Neural cell (in vitro differentiated cells): ENCODE measurements around the gene DMBT1. TPM values are rescaled to one million over a fixed set of nuclear protein-coding genes. Genes with fewer than 3 reads are reported as not detected.

Experiments
- H2AFZ ChIP-seq: fragments of 200-600, 300-800 bp; sonication (generic), shearing (Covaris generic); 2 replicates; pipeline ENCODE4 v1.6.0; 2014; ENCODE audit warnings: low read depth, mild to moderate bottlenecking, antibody characterized with exemption, low read length, moderate library complexity
- H3F3A ChIP-seq: fragments of 200-600 bp; shearing (Covaris generic); 2 replicates; pipeline ENCODE4 v1.6.1; 2016; ENCODE audit warnings: mild to moderate bottlenecking, moderate library complexity, mixed read lengths, antibody characterized with exemption, low read length; ENCODE audit not compliant: insufficient read depth, poor library complexity, severe bottlenecking
- H3K27ac ChIP-seq: fragments of 200-600, 300-800 bp; sonication (generic), shearing (Covaris generic); 2 replicates; pipeline ENCODE4 v1.5.1; 2014; ENCODE audit warnings: mild to moderate bottlenecking, low read length, moderate library complexity
- H3K27me3 ChIP-seq: fragments of 300-800, 200-600 bp; sonication (generic), shearing (Covaris generic); 2 replicates; pipeline ENCODE4 v1.6.0; 2014; ENCODE audit warnings: mild to moderate bottlenecking, low read depth, low read length, moderate library complexity; ENCODE audit not compliant: insufficient read depth
- H3K36me3 ChIP-seq: fragments of 300-800, 200-600 bp; sonication (generic), shearing (Covaris generic); 2 replicates; pipeline ENCODE4 v1.5.1; 2014; ENCODE audit warnings: mild to moderate bottlenecking, antibody characterized with exemption, low read length, moderate library complexity; ENCODE audit not compliant: insufficient read depth
- H3K4me2 ChIP-seq: fragments of 300-800, 200-600 bp; sonication (generic), shearing (Covaris generic); 2 replicates; pipeline ENCODE4 v1.6.0; 2014; ENCODE audit warnings: mild to moderate bottlenecking, low read length
- H3K4me3 ChIP-seq: fragments of 300-800, 200-600 bp; sonication (generic), shearing (Covaris generic); 2 replicates; pipeline ENCODE4 v1.5.1; 2014; ENCODE audit warnings: mild to moderate bottlenecking, low read length, moderate library complexity
- H3K79me2 ChIP-seq: fragments of 200-600 bp; shearing (Covaris generic); replicated peaks from 2 replicates; pipeline ENCODE4 v1.6.0; 2014; ENCODE audit warnings: mild to moderate bottlenecking, low read length, moderate library complexity; ENCODE audit not compliant: insufficient read depth
- H3K9ac ChIP-seq: fragments of 300-800, 200-600 bp; sonication (generic), shearing (Covaris generic); 2 replicates; pipeline ENCODE4 v1.6.1; 2016; ENCODE audit warnings: mild to moderate bottlenecking, low read length, mixed read lengths
- H3K9me2 ChIP-seq: fragments of 200-600 bp; shearing (Covaris generic); 2 replicates; pipeline ENCODE4 v1.6.1; 2016; ENCODE audit warnings: mild to moderate bottlenecking, low read length, mixed read lengths; ENCODE audit not compliant: insufficient read depth
- H3K9me3 ChIP-seq: fragments of 200-600, 300-800 bp; sonication (generic), shearing (Covaris generic); 2 replicates; pipeline ENCODE4 v1.6.1; 2016; ENCODE audit warnings: mild to moderate bottlenecking, mixed run types, low read length, moderate library complexity, mixed read lengths
- H4K20me1 ChIP-seq: fragments of 200-600 bp; shearing (Covaris generic); 2 replicates; pipeline ENCODE4 v1.6.1; 2016; ENCODE audit warnings: mild to moderate bottlenecking, mixed run types; ENCODE audit not compliant: insufficient read depth
- CTCF ChIP-seq: fragments of 450-650 bp; IDR thresholded peaks from 2 replicates; pipeline ENCODE4 v1.5.1; 2014; ENCODE audit warnings: antibody characterized with exemption, mild to moderate bottlenecking, moderate library complexity; ENCODE audit not compliant: poor library complexity, severe bottlenecking
- EP300 ChIP-seq: fragments of 450-650 bp; conservative IDR thresholded peaks from 2 replicates; pipeline ENCODE4 v1.6.1; 2014; ENCODE audit warnings: antibody characterized with exemption, mild to moderate bottlenecking, moderate library complexity; ENCODE audit not compliant: poor library complexity, severe bottlenecking
- EZH2 ChIP-seq: fragments of 200-600, 300-800 bp; shearing (Covaris generic), sonication (generic); IDR thresholded peaks from 2 replicates; pipeline ENCODE4 v1.6.1; 2014; ENCODE audit warnings: antibody characterized with exemption, low read length, borderline replicate concordance, mild to moderate bottlenecking; ENCODE audit not compliant: insufficient read depth, poor library complexity, severe bottlenecking
- MXI1 ChIP-seq: fragments of 450-650 bp; conservative IDR thresholded peaks from 2 replicates; pipeline ENCODE4 v1.6.1; 2014; ENCODE audit warnings: antibody characterized with exemption, mild to moderate bottlenecking; ENCODE audit not compliant: poor library complexity, severe bottlenecking
- POLR2AphosphoS5 ChIP-seq: IDR thresholded peaks from 2 replicates; pipeline ENCODE4 v1.6.1; 2012
- RAD21 ChIP-seq: fragments of 450-650 bp; conservative IDR thresholded peaks from 2 replicates; pipeline ENCODE4 v1.6.1; 2014; ENCODE audit warnings: antibody characterized with exemption, mild to moderate bottlenecking, moderate library complexity
- REST ChIP-seq: IDR thresholded peaks from 2 replicates; pipeline ENCODE4 v1.6.1; 2012; ENCODE audit warnings: borderline replicate concordance
- SMC3 ChIP-seq: fragments of 450-650 bp; conservative IDR thresholded peaks from 2 replicates; pipeline ENCODE4 v1.6.1; 2014; ENCODE audit warnings: antibody characterized with exemption, mild to moderate bottlenecking, moderate library complexity; ENCODE audit not compliant: poor library complexity
- TAF1 ChIP-seq: IDR thresholded peaks from 2 replicates; pipeline ENCODE4 v1.6.1; 2012; ENCODE audit warnings: low read depth
- polyA plus RNA-seq: library from polyadenylated mRNA; depleted of rRNA; stranded (reverse); fragments of >200 nt; gene quantifications from 2 replicates; pipeline ENCODE4 v1.2.3, GENCODE V29; 2014

The DMBT1 gene
- polyA plus RNA-seq, 1 donor from 2014 or later: not detected

GRCh38 chr10:122649903-122650302 is 89.3 kb downstream of the DMBT1 start:
- no peaks in the 10 kb centered on the region for H3K36me3 ChIP-seq
- no peaks in the 10 kb centered on the region for H3F3A ChIP-seq
- no peaks in the 10 kb centered on the region for H3K9me3 ChIP-seq
- H4K20me1 ChIP-seq: no peaks in the 10 kb centered on the region
- H3K4me3 ChIP-seq: no peak overlapping the region
- TF ChIP-seq EZH2 (no peak), CTCF (no peak), SMC3 (no peak), EP300 (no peak), MXI1 (no peak), POLR2AphosphoS5 (no peak), TAF1 (no peak), REST (no peak), RAD21 (no peak)
- no peak overlapping the region for H3K4me2 ChIP-seq
- H3K27ac ChIP-seq: no peak overlapping the region
- H2AFZ ChIP-seq: no peak overlapping the region
- no peaks in the 10 kb centered on the region for H3K79me2 ChIP-seq
- H3K9me2 ChIP-seq: no peaks in the 10 kb centered on the region
- H3K9ac ChIP-seq: no peak overlapping the region
- no peaks in the 10 kb centered on the region for H3K27me3 ChIP-seq

GRCh38 chr10:122650331-122650730 is 89.8 kb downstream of the DMBT1 start:
- no peak overlapping the region for H3K4me3 ChIP-seq
- H3K79me2 ChIP-seq: no peaks in the 10 kb centered on the region
- no peaks in the 10 kb centered on the region for H3K9me3 ChIP-seq
- no peak overlapping the region for H2AFZ ChIP-seq
- H3K9me2 ChIP-seq: no peaks in the 10 kb centered on the region
- no peak overlapping the region for H3K4me2 ChIP-seq
- TF ChIP-seq REST: no peak
- TF ChIP-seq TAF1: no peak
- no peak for TF ChIP-seq POLR2AphosphoS5
- TF ChIP-seq SMC3: no peak
- no peak for TF ChIP-seq EP300
- no peak for TF ChIP-seq EZH2
- TF ChIP-seq RAD21: no peak
- TF ChIP-seq MXI1: no peak
- no peak for TF ChIP-seq CTCF
- no peaks in the 10 kb centered on the region for H3K36me3 ChIP-seq
- H3K9ac ChIP-seq: no peak overlapping the region
- no peak overlapping the region for H3K27ac ChIP-seq
- H3K27me3 ChIP-seq: no peaks in the 10 kb centered on the region
- H3F3A ChIP-seq: no peaks in the 10 kb centered on the region
- H4K20me1 ChIP-seq: no peaks in the 10 kb centered on the region
